ENCODE results near the gene DNAH12.
A peak's percentile ranks its signal among the peaks of the same experiment; 100 is the strongest.
"Not testable (repeated sequence)": the region's sequence is repeated elsewhere in the genome, so short reads cannot be mapped to it uniquely, and the experiment has no call there.

Gene DNAH12

GRCh38 chr3:57409471-57409870 lies 134.7 kb downstream of the DNAH12 start:
- no peak for DNase-seq

GRCh38 chr3:57402675-57403074 lies 141.5 kb downstream of the DNAH12 start:
- no peak for DNase-seq

GRCh38 chr3:57397175-57398026 lies 146.7 kb downstream of the DNAH12 start:
- DNase-seq = peak; percentile 59

GRCh38 chr3:57393977-57394376 lies 150.2 kb downstream of the DNAH12 start:
- DNase-seq = no peak

GRCh38 chr3:57391767-57392166 lies 152.4 kb downstream of the DNAH12 start:
- no peak for DNase-seq

DNA sequence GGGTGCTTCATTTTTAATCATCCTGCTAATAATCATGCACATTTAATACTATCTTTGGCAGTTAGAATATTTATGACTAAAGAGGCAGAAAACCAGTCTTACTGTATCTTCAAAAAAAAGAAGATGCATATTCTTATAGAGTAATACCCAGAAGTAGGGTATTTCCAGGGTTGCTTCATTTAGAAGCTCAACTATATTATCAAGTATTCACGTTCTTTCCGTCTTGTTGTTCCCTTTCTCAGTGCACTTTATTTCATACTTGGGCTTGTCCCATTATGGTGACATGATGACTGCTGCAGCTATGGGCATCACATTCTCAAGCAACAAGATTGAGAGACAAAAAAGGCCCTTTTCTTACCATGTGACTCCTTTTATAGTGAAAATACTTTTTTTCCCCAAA lies 154.9 kb downstream of the DNAH12 start:
- DNase-seq = no peak

GRCh38 chr3:57386307-57386706 lies 157.8 kb downstream of the DNAH12 start:
- no peak for DNase-seq

- no peak for DNase-seq
Measured at GRCh38 chr3:57385498-57385897, 158.6 kb downstream of the DNAH12 start.

GRCh38 chr3:57383838-57384237 lies 160.3 kb downstream of the DNAH12 start:
- DNase-seq = no peak

- no peak for DNase-seq
Measured at GRCh38 chr3:57383406-57383805, 160.7 kb downstream of the DNAH12 start.

DNA sequence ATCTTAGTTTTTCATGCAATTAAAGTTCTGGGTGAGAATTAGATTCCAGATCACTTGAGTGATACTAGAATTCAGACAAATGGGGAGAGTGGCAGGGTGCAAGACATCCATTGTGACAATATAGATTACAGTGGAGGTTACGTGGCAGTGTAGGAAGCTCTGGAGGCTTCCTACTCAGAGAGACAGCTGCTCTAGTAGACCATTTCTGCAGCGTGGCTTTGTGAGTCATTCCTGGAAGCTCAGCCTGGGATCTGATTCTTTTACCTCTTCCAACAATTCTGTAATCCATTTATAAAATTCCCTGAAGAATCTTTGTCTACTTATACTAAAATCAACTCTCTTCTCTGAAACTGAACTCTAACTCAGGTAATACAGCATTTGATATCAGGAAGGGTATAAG lies 161.2 kb downstream of the DNAH12 start:
- DNase-seq = no peak

GRCh38 chr3:57370341-57370740 lies 173.8 kb downstream of the DNAH12 start:
- DNase-seq = no peak

- not testable (repeated sequence) for DNase-seq
Measured at GRCh38 chr3:57365089-57365488, 179.1 kb downstream of the DNAH12 start.

DNA sequence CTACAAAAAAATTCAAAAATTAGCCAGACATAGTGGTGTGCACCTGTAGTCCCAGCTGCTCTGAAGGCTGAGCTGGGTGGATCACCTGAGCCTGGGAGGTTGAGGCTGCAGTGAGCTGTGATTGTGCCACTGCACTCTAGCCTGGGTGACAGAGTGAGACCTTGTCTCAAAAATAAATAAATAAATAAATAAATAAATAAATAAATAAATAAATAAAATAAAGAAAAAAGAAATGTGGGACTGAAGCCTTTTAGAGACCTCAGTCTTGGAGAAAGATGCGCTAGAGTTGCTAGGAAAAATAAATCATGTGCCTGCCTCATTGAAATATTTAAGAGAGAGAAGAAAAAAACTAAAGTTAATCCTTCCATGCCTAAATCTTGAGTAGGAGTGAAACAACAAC lies 187.9 kb downstream of the DNAH12 start:
- not testable (repeated sequence) for DNase-seq

DNA sequence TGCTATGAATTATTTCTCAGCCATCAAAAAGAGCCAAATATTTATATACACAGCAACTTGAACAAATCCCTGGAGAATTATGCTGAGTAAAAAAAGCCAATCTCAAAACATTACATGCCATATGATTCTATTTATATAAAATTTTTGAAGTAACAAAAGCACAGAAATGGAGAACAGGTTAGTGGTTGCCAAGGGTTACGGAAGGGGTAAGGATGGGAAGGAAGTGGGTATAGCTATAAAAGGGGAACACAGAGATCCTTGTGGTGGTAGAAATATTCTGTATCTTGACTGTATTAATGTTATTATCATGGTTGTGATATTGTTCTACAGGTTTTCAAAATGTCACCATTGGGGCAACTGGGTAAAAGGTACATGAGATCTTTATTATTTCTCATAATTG lies 189.4 kb downstream of the DNAH12 start:
- DNase-seq = no peak

- no peak for DNase-seq
Measured at GRCh38 chr3:57350271-57350670, 193.9 kb downstream of the DNAH12 start.

GRCh38 chr3:57339071-57339642 lies 205.0 kb downstream of the DNAH12 start:
- DNase-seq = not testable (repeated sequence)

- DNase-seq = not testable (repeated sequence)
Measured at GRCh38 chr3:57338272-57339070, 205.7 kb downstream of the DNAH12 start.

DNA sequence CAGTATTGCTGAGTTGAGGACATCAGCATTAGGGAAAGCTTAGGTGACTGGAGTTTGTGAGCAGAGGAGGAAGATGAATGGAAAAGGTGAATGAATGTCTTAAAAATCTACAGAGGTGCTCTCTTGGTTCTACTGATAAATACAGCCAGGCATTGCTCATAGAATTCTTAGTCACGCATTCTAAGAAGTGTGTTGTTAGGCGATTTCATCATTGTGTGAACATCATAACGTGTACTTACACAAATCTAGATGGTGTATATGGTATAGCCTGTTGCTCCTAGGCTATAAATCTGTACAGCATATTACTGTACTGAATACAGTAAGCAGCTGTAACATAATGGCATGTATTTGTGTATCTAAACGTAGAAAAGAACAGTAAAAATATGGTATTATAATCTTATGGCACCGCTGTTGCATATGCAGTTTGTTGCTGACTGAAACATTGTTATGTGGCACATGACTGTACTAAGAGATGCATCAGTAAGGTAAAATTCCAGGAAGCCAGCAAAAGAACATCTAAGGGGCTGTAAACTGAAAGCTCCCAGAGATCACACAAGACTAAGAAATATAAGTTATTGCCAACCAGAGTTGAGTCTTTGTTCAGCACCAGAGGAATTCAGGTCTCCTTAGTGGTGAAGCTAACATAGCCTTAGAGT lies 208.7 kb downstream of the DNAH12 start:
- DNase-seq = no peak

DNA sequence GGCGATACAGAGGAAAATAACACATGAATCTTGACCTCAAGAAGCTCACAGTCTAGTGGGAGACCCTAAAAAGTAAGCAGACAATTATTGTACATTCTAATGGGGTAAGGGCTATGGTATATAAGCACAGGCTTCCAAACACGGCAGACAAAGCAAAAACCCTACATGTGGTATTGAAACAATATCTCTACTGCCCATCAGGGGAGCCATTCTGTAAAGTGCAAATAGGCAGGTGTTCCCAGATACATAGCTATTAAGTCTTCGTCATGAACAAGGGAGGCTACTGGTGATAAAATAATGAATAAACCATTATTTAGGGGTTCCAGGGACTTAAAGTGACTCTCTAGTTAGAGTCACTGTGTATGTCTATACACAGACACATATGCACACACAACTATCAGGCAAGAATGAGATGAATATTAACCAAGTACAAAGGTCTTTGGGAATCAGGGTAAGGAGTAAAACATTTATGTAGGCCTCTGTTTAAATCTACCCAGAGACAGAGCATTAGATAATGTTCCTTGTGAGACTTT lies 213.0 kb downstream of the DNAH12 start:
- peak; percentile 60 for DNase-seq

- not testable (repeated sequence) for DNase-seq
Measured at GRCh38 chr3:57326498-57326897, 217.6 kb downstream of the DNAH12 start.

DNA sequence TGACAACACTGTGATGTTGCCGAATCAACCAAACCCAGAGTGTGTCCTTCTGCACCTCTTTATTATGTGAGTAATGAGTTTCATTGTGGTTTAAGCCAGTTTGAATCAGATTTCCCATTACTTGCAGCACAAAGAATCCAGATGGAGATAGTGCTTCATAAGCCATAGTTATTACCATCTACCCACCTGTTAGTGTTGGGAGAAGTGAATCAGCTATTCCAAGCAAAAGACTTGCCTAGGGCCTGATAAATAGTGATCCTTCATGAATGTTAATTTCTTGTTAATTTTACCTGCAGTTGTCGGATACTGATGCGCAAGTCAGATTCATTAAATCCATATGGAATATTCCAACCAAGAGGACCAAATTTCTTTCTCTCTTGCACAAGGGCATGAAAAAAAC lies 229.9 kb downstream of the DNAH12 start:
- DNase-seq = no peak
